Common myeloid progenitor, CD34-positive (primary cell): ENCODE data around the gene DCUN1D1.

Experiments
- CTCF ChIA-PET: fragments of 350-600 bp; sonication (Branson Sonifier 250); formaldehyde crosslinking; loops from one replicate; lab custom pipeline; 2021; ENCODE audit warnings: antibody characterized with exemption; lab: Charles Lee
- POLR2A ChIA-PET: fragments of 350-600 bp; sonication (Branson Sonifier 250); formaldehyde crosslinking; loops from one replicate; lab custom pipeline; 2021; ENCODE audit warnings: antibody characterized with exemption; lab: Charles Lee
- DNase-seq, 3 donors: peaks; one replicate each; pipeline versions ENCODE4 v3.0.0 to v3.0.0-alpha.2; 2013
- H3K27ac ChIP-seq, 2 experiments: 1 replicate in 1 of 2; 2 replicates in 1 of 2; pipeline ENCODE4 v1.7.0; 2013; ENCODE audit warnings: inconsistent platforms in 2 of 2, low read length in 2 of 2, mild to moderate bottlenecking in 2 of 2, low read depth in 1 of 2, moderate library complexity in 1 of 2; ENCODE audit not compliant: severe bottlenecking in 2 of 2, insufficient read depth in 1 of 2, poor library complexity in 1 of 2
- H3K27me3 ChIP-seq, 5 experiments: replicated peaks in 2 of 5; 1 replicate in 3 of 5; 2 replicates in 2 of 5; pipeline versions ENCODE4 v1.6.1 to v1.7.0; 2013; ENCODE audit warnings: low read length in 4 of 5, mild to moderate bottlenecking in 2 of 5, moderate library complexity in 2 of 5, inconsistent platforms in 1 of 5; ENCODE audit not compliant: insufficient read depth in 5 of 5, control insufficient read depth in 4 of 5
- H3K36me3 ChIP-seq, 4 experiments: 1 replicate in 2 of 4; 2 replicates in 2 of 4; pipeline versions ENCODE4 v1.6.1 to v1.7.0; 2013; ENCODE audit warnings: low read length in 3 of 4, control low read depth in 1 of 4, mild to moderate bottlenecking in 1 of 4; ENCODE audit not compliant: control insufficient read depth in 4 of 4, insufficient read depth in 4 of 4
- H3K4me1 ChIP-seq, 4 experiments: 1 replicate in 3 of 4; 2 replicates in 1 of 4; pipeline versions ENCODE4 v1.6.1 to v1.7.1; 2013; ENCODE audit warnings: low read length in 3 of 4, mild to moderate bottlenecking in 3 of 4, control low read depth in 1 of 4, inconsistent platforms in 1 of 4, moderate library complexity in 1 of 4; ENCODE audit not compliant: control insufficient read depth in 4 of 4, insufficient read depth in 4 of 4; ENCODE audit errors: control extremely low read depth in 1 of 4
- H3K4me3 ChIP-seq, 7 experiments: 1 replicate in 4 of 7; 2 replicates in 3 of 7; pipeline versions ENCODE4 v1.5.1 to v1.7.0; 2013; ENCODE audit warnings: mild to moderate bottlenecking in 7 of 7, low read length in 6 of 7, moderate library complexity in 6 of 7, inconsistent platforms in 2 of 7, low read depth in 2 of 7, control low read depth in 1 of 7; ENCODE audit not compliant: insufficient read depth in 4 of 7, control insufficient read depth in 1 of 7; ENCODE audit errors: extremely low read depth in 1 of 7
- H3K9me3 ChIP-seq, 5 experiments: 1 replicate in 4 of 5; 2 replicates in 1 of 5; pipeline versions ENCODE4 v1.6.1 to v1.7.1; 2013; ENCODE audit warnings: low read length in 4 of 5, mild to moderate bottlenecking in 2 of 5, inconsistent platforms in 1 of 5, low read depth in 1 of 5, moderate library complexity in 1 of 5; ENCODE audit not compliant: control insufficient read depth in 4 of 5, insufficient read depth in 2 of 5; ENCODE audit errors: control extremely low read depth in 1 of 5
- WGBS: methylation state at CpG from one replicate; pipeline ENCODE4 v1.1.5; 2013; ENCODE audit not compliant: insufficient coverage; 5-methylcytosine and 5-hydroxymethylcytosine counted together

Gene DCUN1D1

GRCh38 chr3:182967218-182968204 is 12.8 kb downstream of the DCUN1D1 start:
- Histone ChIP-seq H3K36me3 (peaks cover 3 to 11% (median 6%) of the 10 kb centered on the region in 4 experiments), H3K4me1 (peaks cover 20 to 42% (median 21%) of the 10 kb centered on the region in 4 experiments), H3K9me3 (no peaks in the 10 kb centered on the region), H3K27me3 (no peaks in the 10 kb centered on the region), H3K27ac (no peak overlapping the region), H3K4me3 (no peak overlapping the region)
- DNase-seq, result peak; percentile 19 to 76 (median 59)
- WGBS, result 53% methylated on average over 5 of the region's 6 CpGs
- ChIA-PET POLR2A (interaction anchor here (0.7 kb wide), 1 partner anchor 163 kb away, joined by 3 read pairs; no protein-coding TSS in a partner anchor), CTCF (no interaction called here)

GRCh38 chr3:182965861-182966366 is 14.4 kb downstream of the DCUN1D1 start:
- Histone ChIP-seq H3K36me3 (peaks cover 8 to 16% (median 14%) of the 10 kb centered on the region in 4 experiments), H3K27ac (no peak overlapping the region), H3K4me1 (peaks cover 20 to 33% (median 21%) of the 10 kb centered on the region in 4 experiments), H3K4me3 (no peak overlapping the region), H3K27me3 (no peaks in the 10 kb centered on the region), H3K9me3 (no peaks in the 10 kb centered on the region)
- 95% methylated on average over 7 of the region's 9 CpGs for WGBS
- ChIA-PET POLR2A (no interaction called here), CTCF (no interaction called here)
- no peak for DNase-seq

- CTCF ChIA-PET, result no interaction called here
- no CpG with 5 or more reads among the region's 1 CpG for WGBS
- Histone ChIP-seq H3K9me3 (no peaks in the 10 kb centered on the region), H3K27me3 (no peaks in the 10 kb centered on the region), H3K27ac (no peak overlapping the region), H3K36me3 (peaks cover 8 to 22% (median 18%) of the 10 kb centered on the region in 4 experiments), H3K4me3 (no peak overlapping the region), H3K4me1 (peaks cover 14 to 38% (median 16%) of the 10 kb centered on the region in 4 experiments)
- POLR2A ChIA-PET, result no interaction called here
- no peak for DNase-seq
Observed at GRCh38 chr3:182964179-182964578, 16.2 kb downstream of the DCUN1D1 start.

GRCh38 chr3:182962166-182962565 is 18.2 kb downstream of the DCUN1D1 start:
- peaks cover 2 to 22% (median 3%) of the 10 kb centered on the region in 4 experiments for H3K4me1 ChIP-seq
- no peaks in the 10 kb centered on the region for H3K27me3 ChIP-seq
- CTCF ChIA-PET, result interaction anchor here (1.1 kb wide), 1 partner anchor 26 kb away, joined by 3 read pairs; no protein-coding TSS in a partner anchor
- DNase-seq, result peak in 1 of 3 donors; percentile 24
- H3K27ac ChIP-seq, result no peak overlapping the region
- H3K36me3 ChIP-seq, result peaks cover 9 to 27% (median 24%) of the 10 kb centered on the region in 4 experiments
- H3K9me3 ChIP-seq, result no peaks in the 10 kb centered on the region
- POLR2A ChIA-PET, result no interaction called here
- H3K4me3 ChIP-seq, result no peak overlapping the region

DNA sequence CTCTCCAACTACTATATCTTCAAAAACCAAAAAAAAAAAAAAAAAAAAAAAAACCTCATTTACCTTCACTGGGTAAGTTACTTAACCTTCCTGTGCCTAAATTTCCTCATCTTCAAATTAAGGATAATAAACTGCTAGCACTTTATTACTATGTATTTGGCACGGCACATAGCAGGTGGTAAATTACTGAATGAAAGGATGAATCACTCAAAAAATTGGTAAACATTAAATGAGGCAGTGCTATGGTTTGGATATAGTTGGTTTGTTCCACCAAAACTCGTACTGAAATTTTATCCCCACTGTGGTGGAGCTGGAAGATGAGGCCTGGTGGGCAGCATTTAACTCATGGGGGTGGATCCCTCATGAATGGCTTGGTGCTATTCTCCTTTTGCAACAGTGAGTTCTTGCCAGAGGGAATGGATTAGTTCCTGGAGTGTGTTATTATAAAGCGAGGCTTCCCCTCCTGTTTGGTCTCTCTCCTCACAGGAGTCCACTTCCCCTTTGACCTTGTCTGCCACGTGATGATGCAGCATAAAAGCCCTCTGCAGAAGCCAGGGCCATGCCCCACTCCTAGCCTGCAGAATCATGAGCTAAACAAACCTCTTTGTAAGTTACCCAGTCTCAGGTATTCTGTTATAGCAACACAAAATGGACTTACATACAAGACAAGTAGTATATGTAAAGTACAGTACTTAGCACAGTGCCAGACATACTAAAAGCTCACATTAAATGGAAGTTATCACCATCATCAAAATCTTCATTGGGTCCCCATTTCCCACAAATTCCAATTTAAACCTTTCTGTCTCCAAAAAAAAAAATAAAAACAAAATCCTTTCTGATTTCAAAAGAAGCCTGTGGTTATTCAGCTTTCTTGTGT is 20.6 kb downstream of the DCUN1D1 start:
- DNase-seq, result no peak
- Histone ChIP-seq H3K27me3 (no peaks in the 10 kb centered on the region), H3K4me3 (no peak overlapping the region), H3K4me1 (peaks cover 0 to 13% (median 1%) of the 10 kb centered on the region in 4 experiments), H3K9me3 (no peaks in the 10 kb centered on the region), H3K36me3 (peaks cover 13 to 39% (median 32%) of the 10 kb centered on the region in 4 experiments), H3K27ac (no peak overlapping the region)
- ChIA-PET CTCF (interaction anchor here (1.4 kb wide), 1 partner anchor 9 kb away, joined by 5 read pairs; no protein-coding TSS in a partner anchor), POLR2A (no interaction called here)
- WGBS, result 63% methylated on average over 3 of the region's 4 CpGs

- ChIA-PET POLR2A (no interaction called here), CTCF (no interaction called here)
- no peaks in the 10 kb centered on the region for H3K27me3 ChIP-seq
- H3K4me1 ChIP-seq, result peaks cover 0 to 13% (median 1%) of the 10 kb centered on the region in 4 experiments
- no peaks in the 10 kb centered on the region for H3K9me3 ChIP-seq
- no peak for DNase-seq
- no peak overlapping the region for H3K4me3 ChIP-seq
- H3K27ac ChIP-seq, result no peak overlapping the region
- H3K36me3 ChIP-seq, result peaks cover 18 to 46% (median 35%) of the 10 kb centered on the region in 4 experiments
- 100% methylated on average over 3 of the region's 4 CpGs for WGBS
Observed at GRCh38 chr3:182957676-182958266, 22.6 kb downstream of the DCUN1D1 start.
